Esophagus muscularis mucosa (tissue), 3 donors: ENCODE results near the gene DNAH11.

ENCODE experiments used
- POLR2A ChIP-seq: fragments of 450-650 bp; IDR thresholded peaks from one replicate; pipeline ENCODE4 v1.6.1; 2017; ENCODE audit warnings: antibody characterized with exemption, moderate library complexity, mild to moderate bottlenecking, low read depth
- POLR2AphosphoS5 ChIP-seq, 2 donors: sonication (generic); formaldehyde crosslinking; IDR thresholded peaks; one replicate each; pipeline ENCODE4 v1.6.1; 2017; ENCODE audit warnings: antibody characterized with exemption in 2 of 2
- TF ChIP-seq, protein P1 (sequence below), 3 experiments: fragments of 200-600 bp in 2 of 3; fragments of 450-650 bp in 1 of 3; sonication (generic) in 2 of 3; IDR thresholded peaks; one replicate each; pipeline ENCODE4 v1.5.1; 2017 to 2019; ENCODE audit warnings: antibody characterized with exemption in 3 of 3, mild to moderate bottlenecking in 2 of 3, moderate library complexity in 1 of 3

DNA sequence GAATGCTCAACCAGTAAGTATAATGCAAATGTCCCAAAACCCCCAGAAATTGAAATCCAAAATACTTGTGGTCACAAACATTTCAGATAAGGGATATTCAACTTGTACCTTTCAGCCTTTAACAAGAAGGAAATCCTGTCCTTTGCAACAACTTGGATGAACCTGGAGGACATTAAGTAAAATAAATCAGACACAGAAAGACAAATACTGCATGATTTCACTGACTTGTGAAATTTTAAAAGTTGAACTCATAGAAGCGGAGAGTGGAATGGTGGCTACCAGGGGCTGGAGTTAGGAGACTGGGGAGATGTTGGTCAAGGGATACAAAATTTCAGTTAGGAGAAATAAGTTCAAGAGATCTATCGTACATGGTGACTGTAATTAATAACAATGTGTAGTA is 187.6 kb downstream of the DNAH11 start:
- TF ChIP-seq, protein P1, sequence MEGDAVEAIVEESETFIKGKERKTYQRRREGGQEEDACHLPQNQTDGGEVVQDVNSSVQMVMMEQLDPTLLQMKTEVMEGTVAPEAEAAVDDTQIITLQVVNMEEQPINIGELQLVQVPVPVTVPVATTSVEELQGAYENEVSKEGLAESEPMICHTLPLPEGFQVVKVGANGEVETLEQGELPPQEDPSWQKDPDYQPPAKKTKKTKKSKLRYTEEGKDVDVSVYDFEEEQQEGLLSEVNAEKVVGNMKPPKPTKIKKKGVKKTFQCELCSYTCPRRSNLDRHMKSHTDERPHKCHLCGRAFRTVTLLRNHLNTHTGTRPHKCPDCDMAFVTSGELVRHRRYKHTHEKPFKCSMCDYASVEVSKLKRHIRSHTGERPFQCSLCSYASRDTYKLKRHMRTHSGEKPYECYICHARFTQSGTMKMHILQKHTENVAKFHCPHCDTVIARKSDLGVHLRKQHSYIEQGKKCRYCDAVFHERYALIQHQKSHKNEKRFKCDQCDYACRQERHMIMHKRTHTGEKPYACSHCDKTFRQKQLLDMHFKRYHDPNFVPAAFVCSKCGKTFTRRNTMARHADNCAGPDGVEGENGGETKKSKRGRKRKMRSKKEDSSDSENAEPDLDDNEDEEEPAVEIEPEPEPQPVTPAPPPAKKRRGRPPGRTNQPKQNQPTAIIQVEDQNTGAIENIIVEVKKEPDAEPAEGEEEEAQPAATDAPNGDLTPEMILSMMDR (IDR thresholded peaks at IDR 0.05), result no peak
- TF ChIP-seq POLR2AphosphoS5 (IDR thresholded peaks at IDR 0.05) (no peak), POLR2A (no peak)
